AG10803 (cell line): ENCODE data around the gene CTRB1.
A peak's percentile ranks its signal among the peaks of the same experiment; 100 is the strongest.

Experiments
- DNase-seq: peaks from one replicate; pipeline ENCODE4 v3.0.0; 2010; ENCODE audit warnings: low read depth
- H3K4me3 ChIP-seq: 2 replicates; pipeline ENCODE4 v1.5.1; 2011; ENCODE audit warnings: mild to moderate bottlenecking, low read length, control low read depth
- CTCF ChIP-seq: conservative IDR thresholded peaks from 2 replicates; pipeline ENCODE4 v1.5.1; 2011; ENCODE audit warnings: mild to moderate bottlenecking, low read length, control low read depth, inconsistent platforms

CTRB1 gene

GRCh38 chr16:75257886-75258806 lies 39.4 kb downstream of the CTRB1 start:
- no peak overlapping the region for H3K4me3 ChIP-seq
- no peak for DNase-seq
- no peak for TF ChIP-seq CTCF

GRCh38 chr16:75258807-75259141 lies 40.0 kb downstream of the CTRB1 start:
- no peak for DNase-seq
- no peak overlapping the region for H3K4me3 ChIP-seq
- TF ChIP-seq CTCF = no peak

GRCh38 chr16:75260851-75261589 lies 42.2 kb downstream of the CTRB1 start:
- no peak for DNase-seq

GRCh38 chr16:75261590-75262078 lies 42.8 kb downstream of the CTRB1 start:
- no peak overlapping the region for H3K4me3 ChIP-seq
- DNase-seq = no peak
- TF ChIP-seq CTCF = no peak

More at GRCh38 chr16:75260851-75261589, 42.2 kb downstream of the CTRB1 start:
- no peak for TF ChIP-seq CTCF
- no peak overlapping the region for H3K4me3 ChIP-seq

- H3K4me3 ChIP-seq = peak overlapping the region; percentile 91; the same call in 1 of the 2 replicates
- no peak for TF ChIP-seq CTCF
- DNase-seq = no peak
Measured at GRCh38 chr16:75262104-75262799, 43.5 kb downstream of the CTRB1 start.

GRCh38 chr16:75262800-75263127 lies 44.0 kb downstream of the CTRB1 start:
- peak overlapping the region; percentile 91 for H3K4me3 ChIP-seq
- no peak for DNase-seq
- no peak for TF ChIP-seq CTCF
